ENCODE data around the gene IFI30.
A peak's percentile ranks its signal among the peaks of the same experiment; 100 is the strongest.
"Not testable (repeated sequence)": the region's sequence is repeated elsewhere in the genome, so short reads cannot be mapped to it uniquely, and the experiment has no call there.

Gene IFI30

DNA sequence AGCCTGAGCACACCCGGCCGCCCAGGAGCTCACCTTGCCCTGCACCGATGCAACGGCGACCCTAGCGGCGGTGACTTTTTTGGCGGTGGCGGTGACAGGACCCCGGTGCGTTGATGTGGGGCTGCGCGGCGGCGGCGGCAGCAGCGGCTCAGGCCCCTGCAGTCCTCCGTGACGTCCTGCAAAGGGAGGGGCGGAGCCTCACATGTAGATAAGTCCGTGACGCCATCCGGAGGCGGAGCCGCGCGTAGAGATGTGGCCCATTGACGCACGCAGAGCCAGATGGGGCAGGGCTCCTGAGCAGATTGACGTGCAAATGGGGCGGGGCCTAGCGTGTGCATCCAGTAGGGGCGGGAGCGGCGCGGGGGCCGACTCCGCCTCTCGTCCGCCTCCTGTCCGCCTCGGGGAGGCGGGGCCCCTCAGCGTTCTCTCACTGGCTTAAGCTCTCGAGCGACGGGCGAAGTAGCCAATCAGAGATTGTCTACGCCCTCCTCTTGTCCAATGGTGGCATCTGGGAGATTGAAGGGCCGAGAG is 30.3 kb downstream of the IFI30 start, which contains the start of gene RAB3A:
RAB3A (minus strand) TSS at position 180 of the 531 bp plus-strand sequence. CDS start 1,302 bp downstream, outside the sequence.
- DNase-seq = peak; percentile 100

DNA sequence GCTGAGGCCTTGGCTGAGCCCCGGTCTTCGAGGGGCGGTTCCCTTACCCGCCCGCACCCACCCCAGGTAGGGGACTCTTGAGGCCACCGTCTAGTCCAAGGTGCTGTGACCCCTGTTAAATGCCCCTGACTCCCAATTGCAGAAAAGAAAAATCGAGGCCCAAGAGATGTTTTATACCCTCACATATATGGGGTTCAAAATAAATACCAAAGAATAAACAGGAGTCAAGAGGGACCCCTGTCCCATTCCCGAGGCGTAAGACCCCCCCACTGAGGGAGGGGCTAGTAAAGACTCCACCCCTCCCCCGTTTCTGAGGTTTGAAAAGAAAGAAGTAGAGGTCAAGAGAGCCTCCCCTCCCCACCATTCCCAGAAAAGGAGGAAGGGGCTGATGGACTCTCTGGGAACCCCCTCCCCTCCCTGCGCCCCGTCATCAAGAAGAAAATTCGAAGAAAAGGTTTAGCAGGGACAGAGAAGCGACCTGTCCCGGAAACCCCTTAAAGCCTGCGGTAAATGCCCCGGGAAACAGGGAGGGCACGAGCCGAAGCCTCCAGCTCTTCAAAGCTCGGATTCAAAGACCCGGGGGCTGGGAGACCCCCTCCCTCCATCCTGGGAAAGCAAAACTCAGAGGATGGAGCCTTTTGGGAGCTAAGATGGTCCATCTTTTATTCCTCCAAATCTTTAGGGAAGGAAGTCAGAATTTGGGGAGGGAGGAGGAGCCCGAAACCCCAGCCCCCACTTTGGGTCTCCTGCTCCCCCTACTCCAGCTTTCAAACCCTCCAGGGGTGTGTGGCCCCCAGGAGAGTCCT is 31.0 kb downstream of the IFI30 start:
- DNase-seq = peak; percentile 27

DNA sequence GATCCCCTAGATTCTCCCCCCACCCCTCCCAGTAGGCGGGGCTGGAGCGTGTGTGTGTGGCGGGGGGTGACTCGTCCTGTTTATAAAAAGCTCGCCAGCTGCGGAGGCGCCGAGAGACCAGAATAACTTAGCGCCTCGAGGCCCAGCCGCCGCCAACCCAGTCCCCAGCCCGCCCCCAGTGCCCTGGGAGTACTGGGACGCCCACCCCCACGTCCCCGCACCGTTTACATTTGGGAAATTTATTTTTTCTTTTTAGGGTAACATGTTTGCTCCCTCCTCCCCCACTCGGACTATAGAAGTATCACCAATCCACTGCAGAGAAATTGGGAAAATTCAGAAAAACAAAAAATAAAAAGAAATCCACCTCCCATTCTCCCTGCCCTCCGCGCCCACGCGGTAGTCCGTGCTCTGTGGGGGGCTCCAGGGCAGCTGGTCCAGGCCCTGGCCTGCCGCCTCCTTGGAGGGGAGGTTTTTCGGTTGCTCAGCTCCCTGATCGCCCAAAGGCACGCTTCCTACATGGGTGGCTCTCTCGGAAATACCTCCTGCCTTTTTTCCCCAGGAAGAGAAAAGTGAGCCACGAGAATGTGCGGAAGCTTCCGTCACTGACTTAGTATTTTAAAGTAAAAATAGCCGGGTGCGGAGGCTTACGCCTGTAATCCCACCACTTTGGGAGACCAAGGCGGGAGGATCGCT is 31.7 kb downstream of the IFI30 start:
- peak; percentile 72 for DNase-seq

DNA sequence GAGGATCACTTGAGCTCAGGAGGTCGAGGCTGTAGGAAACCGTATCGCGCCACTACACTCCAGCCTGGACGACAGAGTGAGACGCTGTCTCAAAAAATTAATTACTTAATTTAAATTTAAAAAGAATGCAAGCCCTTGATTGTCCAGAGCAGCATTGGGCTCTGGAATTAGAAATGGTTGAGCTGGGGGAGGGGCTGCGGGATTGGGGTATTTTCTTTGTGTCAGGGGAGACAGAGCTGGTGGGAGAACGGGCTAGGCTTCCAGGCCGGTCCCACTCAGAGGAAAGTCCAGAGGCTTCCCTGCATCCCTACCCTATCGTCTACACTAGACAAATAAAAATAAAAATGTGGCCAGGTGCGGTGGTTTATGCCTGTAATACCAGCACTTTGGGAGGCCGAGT is 32.4 kb downstream of the IFI30 start:
- no peak for DNase-seq

DNA sequence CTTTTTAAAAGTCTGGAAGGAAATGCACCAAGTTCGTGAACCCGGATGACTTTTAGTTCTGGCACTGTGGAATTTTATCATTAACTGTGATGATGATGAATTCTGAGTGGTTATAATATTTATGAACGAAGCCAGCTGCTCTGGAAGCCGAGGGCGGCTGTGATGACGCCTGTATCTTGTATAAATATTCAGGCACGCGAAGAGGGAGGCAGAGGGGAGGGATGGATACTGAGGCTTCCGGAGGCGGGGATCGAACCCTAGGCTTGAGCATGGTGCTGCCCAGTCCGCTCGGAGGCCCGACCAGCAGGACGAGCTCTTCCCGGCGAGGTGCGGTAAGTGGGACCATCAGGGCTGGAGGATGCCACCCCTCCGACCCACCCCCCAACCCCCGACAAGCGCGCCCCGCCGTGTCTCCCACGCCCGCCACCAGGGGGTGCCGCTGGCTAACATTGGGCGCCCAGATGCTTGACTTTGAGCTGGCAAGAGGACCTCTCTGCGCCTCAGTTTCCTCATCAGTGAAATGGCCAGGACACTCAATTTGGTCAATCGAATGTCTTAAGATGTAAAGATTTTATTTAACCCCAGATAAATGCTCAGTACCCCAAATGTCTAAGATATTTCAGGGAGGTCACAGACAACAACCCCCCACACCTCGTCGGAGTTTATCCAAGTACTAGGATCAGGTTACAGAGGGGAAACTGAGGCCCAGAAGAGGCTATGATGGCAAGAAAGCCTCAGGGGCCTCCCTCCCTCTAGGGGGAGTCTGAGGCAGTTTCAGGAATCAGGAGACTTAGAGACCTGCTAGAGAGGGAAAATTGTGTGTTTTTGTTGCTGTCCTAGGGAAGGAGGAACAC is 34.7 kb downstream of the IFI30 start:
- peak; percentile 94 for DNase-seq

DNA sequence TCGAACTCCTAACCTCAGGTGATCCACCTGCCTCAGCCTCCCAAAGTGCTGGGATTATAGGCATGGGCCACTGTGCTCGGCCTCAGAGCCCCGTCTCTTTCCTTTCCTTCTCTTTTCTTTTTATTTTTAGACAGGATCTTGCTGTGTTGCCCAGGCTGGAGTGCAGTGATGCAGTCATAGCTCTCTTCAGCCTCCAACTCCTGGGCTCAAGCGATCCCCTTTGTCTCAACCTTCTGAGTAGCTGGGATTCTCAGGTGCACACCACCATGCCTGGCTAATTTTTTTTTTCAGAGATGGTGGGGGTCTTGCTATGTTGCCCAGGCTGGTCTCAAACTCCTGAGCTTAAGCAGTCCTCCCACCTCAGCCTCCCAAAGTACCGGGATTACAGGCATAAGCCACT is 36.3 kb downstream of the IFI30 start:
- not testable (repeated sequence) for DNase-seq

DNA sequence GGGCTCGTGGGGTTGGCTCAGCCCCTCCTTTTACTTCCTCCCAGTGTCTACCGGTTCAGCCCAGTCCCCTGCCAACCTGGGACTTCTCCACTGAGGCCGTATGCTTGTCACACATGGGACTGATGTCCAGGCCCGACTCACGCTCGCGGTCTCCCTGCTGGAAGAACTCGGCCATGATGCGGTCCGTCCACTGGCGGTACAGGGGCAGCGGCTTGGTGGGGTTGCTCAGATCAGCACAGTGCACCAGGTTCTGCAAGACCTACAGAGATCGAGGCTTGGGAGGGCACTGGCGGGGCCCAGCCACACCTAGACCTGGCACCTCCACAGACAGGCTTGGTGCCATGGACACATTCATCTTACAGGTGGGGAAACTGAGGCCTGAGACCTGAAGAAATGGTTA is 38.1 kb downstream of the IFI30 start:
- DNase-seq = no peak

DNA sequence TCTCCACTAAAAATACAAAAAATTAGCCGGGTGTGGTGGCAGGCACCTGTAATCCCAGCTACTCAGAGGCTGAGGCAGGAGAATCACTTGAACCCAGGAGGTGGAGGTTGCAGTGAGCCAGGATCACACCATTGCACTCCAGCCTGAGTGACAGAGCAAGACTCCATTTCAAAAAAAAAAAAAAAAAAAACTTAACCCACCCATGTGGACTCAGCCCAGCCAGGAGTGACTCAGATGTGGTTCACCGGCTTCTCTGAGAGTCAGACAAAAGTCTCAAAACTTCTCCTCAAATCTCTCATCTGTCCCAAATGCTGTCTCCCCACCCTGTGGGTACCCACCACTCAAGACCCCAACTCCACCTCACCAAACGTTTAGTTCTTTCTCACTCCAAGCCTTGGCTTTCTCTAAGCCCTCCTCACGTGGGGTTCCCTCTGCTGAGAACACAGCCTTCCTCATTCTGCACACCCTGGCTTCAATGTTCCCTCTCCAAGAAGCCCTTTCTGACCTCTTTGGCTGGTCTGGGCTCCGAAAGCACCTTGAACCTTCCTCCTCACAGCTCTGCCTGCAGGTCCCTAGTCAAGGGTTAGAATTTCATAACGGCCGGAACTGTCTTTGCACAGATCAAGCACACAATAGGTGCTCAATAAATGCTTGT is 41.3 kb downstream of the IFI30 start:
- DNase-seq = peak; percentile 56

DNA sequence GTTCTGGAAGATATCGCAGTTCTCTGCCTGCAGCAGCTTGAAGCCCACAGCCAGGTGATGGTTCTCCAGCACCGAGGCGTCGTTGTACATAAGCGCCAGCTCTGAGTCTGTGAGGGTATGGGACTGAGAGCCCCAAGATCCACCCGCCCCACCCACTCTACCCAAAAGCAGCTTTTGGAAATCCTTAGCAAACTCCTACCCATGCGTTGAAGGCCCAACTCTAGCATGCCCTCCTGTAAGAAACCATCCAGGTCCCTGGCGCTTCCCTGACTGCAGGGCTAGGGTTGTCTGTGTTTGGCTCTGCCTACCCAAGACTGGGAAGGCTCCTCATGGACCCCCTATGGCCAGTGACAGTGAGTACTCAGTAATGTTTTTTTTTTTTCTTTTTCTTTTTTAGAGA is 43.2 kb downstream of the IFI30 start:
- DNase-seq = no peak

DNA sequence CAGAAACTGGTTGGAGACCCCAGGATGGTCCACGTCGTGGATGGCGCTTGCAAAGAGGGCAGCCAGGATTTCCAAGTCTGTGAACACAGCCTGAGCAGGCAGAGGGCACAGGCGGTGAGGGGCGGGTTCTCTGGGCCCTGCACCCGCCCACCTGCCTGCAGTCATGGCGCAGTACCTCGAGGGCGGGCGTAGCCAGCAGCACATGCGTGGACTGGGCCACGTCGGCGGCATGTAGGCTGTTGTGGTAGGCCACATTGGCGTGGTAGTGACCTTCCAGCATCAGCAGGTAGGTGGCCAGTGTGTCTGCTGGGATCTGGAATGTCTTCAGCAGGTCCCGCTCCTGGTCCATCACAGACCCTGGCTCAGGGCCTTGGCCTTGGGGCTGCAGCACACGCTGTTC is 44.5 kb downstream of the IFI30 start:
- no peak for DNase-seq

DNA sequence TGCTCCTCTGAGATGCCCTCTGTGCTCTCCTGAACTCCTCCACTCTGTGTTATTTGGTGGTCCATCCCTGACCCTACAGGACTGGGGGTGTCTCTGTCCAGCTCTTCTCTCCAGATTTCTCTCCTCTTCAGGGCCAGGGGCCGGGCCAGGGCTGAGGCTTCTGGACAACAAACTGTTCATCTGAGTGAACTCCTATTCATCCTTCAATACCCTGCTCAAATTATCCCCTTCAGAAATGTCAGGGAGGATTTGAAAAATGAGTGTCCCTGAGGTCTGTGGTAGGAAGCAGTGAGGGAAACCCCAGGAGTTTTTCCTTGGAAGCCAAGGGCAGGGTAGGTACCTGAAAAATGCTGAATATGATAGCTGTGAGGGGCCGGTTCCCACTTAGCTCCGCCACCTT is 45.0 kb downstream of the IFI30 start:
- no peak for DNase-seq

DNA sequence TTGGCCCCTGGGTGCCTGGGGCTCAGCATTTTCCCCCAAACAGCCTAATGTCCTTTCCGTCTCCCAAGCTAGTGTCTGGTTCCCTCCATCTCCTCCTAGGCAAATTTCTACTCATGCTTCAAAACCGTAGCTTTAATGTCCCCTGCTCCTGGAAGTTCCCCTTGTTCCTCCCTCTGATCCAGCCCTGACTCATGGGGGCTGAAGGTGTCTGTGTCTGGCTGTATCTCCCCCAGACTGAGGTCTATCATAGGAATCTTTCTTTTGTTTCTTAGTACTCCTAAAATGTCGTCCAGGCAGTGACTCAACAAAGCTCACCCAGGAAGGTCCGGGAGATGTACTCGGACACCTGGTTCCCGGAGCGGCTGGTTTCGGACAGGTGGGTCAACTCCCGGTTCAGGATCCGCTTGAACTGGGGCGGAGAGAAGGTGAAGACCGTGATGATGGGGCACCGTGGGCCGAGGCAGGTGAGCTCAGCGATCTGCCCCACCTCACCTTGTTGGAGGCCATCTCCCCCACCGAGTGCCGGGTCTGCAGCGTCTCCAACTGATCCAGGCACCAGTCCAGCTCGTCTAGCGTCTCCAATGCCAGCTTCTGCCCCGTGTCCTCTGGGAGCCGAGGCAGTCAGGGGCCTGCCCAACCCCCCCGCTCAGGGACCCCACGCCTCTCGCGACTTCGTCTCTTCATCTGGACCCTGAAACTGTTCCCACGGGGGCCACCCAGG is 46.5 kb downstream of the IFI30 start:
- DNase-seq = no peak

DNA sequence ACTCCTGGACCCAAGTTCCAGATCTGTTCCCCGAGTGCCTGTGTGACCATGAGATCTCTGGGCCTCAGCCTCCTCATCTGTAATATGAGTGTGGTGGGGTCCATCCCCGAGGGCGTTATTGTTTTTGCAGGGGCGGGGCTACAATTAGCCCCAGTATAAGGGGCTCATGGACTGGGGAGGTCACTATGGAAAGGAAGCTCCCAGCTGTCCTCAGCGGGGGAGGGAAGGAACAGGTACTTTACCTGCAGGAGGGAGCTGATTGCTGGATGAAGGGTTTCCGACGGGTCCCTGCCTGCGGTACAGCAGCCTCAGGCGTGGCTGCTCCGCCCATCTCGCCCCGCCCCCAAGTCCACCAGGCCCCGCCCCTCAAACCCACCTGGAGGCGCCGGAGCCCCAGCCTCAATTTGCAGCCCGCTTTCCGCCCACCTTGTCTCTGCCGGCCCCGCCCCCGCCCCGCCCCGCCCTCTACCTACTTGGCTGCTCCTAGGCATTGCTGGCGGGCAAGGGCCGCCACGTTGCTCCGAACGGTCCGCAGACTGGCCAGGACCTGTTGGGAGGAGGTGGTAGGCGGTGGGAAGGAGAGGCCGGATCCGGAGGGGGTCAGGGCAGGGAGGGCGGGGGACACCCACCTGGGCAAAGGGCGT is 47.1 kb downstream of the IFI30 start:
- DNase-seq = no peak

DNA sequence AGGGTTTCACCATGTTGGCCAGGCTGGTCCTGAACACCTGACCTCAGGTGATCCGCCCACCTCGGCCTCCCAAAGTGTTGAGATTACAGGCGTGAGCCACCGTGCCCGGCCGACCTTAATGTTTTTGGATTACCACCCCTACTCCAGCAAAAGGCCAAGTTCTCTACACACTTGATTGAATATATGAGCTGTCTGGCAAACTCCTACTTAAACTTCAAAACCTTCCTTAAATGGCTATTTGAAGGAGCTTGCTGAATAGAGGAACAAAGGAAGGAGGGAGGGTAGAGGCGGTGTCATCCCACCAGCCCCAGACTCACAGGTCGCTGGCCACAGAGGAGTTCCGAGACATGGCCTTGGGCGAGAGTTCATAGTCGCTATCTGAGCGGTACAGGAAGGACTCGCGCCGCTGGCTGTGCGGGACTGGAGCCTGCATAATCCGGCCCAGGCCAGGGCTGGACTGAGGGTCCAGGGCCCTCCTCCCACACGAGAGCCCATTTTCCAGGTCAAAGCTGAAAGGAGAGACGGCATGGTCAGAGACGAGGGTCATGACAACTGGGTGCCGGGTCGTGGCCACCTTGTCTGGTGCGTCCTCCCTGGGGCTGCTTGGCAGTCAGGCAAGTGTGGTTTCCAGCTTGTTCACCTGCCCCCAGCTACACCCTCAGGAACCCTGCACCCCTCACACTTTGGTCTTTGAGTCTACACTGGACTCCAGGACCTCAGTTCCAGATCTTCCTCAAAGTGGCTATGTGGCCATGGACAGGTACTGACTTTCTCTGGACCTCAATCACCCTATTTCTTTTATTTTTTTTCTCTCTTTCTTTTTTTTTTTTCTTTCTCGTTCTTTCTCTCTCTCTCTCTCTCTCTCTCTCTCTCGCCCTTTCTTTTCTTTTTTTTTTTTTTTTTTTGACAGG is 48.5 kb downstream of the IFI30 start:
- DNase-seq = no peak

DNA sequence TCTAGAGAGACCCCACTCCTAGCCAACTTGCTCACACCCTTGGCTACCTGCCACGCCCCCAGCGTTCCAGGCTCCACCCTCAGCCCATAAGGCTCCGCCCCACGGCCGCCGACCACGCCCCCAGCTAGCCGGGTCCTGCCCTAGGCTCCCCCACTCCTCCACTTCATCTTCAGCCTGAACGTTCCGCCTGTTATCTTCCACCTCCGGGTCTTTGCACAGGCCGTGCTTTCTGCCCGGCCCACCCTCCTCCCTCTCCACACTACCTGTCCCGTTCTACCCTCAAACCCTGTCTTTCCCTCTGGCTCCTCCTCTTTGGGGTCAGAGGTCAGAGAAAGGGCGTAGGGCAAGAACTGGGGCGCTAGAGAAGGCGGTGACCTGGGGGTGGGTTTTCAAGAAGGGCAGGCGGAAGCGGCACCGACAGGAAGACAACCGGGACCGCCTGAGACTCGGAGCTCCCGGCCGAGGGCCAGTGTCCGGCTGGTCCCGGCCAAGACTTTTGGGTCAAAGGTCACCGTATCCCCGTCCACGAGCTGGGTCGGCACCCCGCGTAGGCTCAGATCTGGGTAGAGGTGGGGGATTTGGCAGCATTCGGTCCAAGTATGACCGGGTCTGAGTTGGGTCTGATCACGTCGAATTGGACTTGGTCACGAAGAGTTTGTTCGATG is 50.4 kb downstream of the IFI30 start:
- DNase-seq = no peak

DNA sequence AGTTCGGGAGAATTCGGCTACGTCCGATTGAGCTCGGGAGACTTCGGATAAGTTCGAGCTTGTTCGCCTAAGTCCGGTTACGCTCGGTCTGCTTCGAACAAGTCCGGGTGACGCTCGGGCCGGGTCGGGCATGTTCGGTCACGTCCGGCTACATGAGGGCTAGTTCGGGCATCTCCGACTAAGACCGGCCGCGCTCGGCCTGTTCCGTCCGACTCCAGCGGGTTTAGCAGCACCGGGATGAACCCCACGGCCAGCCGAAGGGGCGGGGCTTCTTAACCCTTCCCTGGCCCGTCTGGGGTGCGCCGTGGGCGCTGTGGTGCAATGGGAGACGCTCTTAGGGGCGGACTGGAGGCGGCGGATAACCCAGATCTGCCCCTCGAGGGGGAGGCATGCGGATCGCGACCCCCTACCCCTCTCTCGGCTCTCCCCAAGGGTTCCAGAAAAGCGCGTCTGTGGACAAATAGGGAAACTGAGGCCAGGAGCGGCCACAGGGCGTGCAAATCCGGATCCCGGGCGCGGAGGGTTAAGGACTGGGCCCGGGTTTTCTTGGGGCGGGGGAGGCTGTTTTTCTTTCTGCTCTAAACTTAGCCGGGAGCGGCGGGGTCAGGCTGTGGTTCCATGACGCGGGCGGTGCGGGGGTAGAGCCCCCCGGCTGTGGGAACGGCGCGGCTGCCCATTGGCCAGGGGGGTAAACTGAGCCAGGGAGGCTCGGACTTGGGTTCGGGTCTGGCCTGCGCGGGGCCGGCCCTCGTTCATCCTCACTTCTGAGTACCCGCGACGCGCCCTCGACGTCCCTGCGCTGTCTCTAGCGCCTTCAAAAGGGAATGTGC is 51.1 kb downstream of the IFI30 start:
- DNase-seq = peak; percentile 98

DNA sequence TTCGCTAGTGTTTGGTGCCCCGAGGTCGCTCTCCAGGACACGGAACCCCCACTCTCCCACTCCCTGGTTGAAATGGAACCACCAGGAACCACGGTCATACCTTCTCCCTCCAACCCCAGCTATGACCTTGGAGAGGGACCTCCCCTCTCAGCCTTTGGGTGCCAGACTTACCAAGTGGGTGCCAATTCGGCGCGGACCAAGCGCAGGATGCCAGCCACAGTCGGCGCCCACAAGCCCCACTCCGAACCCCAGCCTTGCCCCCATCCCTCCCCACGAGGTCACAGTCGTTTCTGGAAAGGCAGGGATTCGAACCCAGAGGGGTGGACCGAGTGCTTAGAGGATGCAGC is 51.7 kb downstream of the IFI30 start:
- no peak for DNase-seq

DNA sequence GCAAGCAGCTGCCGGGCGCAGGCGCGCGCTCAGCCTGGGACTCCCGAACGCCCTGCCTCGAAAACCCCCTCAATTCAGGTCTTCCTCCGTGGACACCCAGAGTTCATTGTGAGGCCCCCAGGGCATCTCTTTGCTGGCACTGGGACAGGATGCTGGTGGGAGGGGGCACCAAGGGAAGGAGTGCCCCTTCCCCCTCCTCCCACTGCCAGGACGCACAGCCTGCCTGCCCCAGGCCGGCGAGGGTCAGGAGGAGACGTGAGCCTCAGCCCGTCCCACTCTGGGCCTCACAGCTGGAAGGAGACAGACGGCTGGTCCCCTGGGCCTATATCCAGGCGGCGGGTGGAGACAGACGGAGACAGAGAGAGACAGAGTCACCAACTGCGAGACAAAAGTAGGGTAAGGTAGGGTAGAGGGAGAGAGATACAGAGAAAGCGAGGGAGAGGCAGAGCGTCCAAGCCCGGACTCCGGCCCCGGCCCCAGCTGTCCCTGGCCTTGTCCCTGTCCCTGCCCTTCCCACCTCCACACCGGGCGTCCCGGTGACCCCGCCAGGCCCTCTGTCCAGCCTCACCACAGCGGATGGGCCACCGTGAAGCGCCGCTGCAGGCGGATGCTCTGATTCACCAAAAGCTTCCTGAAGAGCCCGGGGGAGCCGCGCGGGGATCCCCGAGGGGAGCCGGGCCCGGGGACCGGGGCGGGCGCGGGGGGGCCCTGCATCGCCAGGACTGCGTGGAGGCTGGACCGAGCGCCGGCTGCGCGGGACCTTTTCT is 52.3 kb downstream of the IFI30 start, which contains the start of gene PDE4C:
PDE4C (minus strand) TSS at position 737 of the 767 bp plus-strand sequence; CDS start at position 714, 23 bp downstream.
- no peak for DNase-seq

Data from HCEC 1CT (cell line).